HG02970 (cell line): ENCODE measurements around the gene COX7B2.

ENCODE experiments used
- ATAC-seq: cut with Tn5 transposase; IDR thresholded peaks from one replicate; pipeline ENCODE4 v1.9.1; 2021; ENCODE audit warnings: mild to moderate bottlenecking, moderate library complexity, moderate number of reproducible peaks; ENCODE audit not compliant: unreplicated experiment, low FRiP score

The COX7B2 gene

DNA sequence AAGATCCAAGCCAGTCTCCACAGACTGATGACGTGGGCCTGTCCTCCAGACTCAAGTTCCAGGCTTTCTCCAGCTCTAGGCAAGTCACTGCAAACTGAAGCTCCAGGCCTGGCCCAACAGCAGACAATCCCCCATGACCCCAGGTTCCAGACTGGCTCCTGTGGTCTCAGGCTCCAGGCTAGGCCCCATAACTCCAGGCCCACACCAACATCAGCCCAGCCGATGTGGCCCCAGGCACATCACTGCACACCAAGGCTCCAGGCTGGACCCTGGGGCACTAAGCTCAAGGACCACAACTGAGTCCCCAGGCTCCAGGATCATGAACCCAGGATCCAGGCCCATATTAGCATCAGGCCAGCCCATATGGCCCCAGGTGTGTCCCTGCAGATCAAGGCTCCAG is 143.6 kb downstream of the COX7B2 start:
- ATAC-seq, result no peak

DNA sequence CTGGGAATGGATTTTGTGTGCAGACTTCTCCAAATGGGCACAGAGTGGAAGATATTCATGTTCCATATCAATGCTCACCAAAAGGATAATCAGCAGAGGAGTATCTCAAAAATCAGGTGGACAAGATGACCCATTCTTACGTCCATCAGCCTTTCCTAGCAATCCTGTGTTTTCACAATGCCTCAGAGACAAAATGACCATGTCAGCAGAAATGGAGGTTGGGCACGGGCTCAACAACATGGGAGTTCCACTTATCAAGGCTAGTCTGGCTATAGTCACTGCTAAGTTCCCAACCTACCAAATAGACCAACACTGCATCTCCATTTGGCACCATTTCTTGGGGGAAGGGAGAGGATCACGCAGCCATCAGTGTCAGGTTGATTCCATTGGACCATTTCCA is 179.0 kb downstream of the COX7B2 start:
- no peak for ATAC-seq

DNA sequence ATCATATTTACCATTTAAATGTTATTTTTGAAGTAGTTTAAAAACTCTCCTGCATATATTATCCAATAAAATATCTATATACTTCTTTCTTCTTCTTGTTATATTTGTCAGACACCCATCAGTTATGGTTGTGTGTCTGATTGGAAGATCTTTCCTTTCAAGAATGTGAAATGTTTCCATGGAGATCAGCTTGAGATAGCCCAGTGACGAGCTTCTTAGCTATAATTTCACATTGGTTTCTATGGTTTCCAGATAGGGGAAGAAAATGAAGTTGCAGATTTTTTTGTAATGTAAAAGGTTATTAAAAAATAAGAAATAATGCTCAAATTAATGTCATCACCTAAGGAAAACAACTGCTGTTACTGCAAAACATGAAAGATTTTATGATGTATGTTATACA is 189.0 kb downstream of the COX7B2 start:
- ATAC-seq, result no peak

DNA sequence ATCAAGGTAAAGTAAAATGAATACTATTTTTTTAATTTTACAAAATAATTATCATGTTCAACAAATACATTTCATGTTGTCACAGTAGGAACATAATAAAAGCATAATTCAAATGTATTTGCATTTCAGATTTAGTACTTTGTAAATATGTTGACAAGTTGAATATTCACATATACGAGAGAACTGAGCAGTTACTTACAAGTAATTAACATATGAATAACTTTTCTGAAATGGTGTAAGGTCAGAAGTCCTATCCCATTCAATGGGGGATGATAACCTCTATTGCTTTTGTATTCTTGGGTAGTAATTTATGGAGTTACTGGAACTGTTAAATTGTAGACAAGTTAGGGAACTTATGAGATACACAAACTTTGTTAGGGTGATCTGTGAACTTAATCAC is 191.1 kb downstream of the COX7B2 start:
- no peak for ATAC-seq

DNA sequence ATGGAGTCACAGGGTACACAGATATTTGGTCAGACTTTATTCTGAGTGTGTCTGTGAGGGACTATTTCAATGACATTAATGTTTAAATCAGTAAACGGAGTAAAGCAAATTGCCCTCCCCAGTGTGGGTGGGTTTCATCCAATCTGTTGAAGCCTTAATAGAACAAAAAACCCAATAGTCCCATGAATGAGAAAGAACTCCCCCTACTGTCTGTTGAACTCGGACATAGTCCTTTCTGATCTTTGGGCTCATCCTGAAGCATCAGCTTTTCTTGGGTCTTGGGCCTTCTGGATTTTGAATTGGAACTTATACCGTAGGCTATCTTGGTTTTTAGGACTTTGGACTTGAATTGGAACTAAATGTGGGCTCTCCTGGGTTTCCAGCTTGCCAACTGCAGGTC is 193.6 kb downstream of the COX7B2 start:
- no peak for ATAC-seq

DNA sequence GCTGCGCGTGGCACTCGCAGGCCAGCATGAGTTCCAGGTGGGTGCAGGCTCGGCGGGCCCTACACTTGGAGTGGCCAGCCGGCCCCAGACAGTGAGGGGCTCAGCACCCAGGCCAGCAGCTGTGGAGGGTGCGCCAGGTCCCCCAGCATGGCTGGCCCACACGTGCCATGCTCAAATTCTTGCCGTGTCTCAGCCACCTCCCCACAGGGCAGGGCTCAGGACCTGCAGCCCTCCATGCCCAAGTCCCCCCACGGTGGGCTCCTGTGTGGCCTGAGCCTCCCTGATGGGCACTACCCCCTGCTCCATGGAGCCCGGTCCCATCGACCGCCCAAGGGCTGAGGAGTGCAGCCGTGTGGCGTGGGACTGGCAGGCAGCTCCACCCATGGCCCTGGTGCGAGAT is 210.2 kb downstream of the COX7B2 start:
- no peak for ATAC-seq
